ENCODE measurements around the gene PRAC2.

The PRAC2 gene

DNA sequence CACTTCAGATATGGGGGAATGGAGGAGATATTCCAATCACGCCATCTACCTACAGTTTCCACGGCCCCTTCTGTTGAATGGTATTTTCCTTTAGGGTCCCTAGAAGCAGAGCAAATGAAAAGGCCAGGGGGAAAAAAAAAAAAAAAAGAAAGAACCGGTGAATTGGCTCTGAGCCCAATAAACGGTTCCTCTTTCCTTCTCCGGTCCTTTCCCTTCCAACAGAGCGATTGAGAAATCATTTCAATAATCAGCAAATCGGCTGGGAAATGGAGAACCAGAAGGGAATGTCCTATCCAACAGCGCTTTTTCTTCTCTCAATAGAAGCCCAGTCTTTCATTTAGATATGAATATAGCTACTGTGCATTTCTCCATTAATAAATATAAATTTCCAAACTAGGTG lies 32.4 kb downstream of the PRAC2 start:
- DNase-seq (ENCODE audit: low read depth): no peak

DNA sequence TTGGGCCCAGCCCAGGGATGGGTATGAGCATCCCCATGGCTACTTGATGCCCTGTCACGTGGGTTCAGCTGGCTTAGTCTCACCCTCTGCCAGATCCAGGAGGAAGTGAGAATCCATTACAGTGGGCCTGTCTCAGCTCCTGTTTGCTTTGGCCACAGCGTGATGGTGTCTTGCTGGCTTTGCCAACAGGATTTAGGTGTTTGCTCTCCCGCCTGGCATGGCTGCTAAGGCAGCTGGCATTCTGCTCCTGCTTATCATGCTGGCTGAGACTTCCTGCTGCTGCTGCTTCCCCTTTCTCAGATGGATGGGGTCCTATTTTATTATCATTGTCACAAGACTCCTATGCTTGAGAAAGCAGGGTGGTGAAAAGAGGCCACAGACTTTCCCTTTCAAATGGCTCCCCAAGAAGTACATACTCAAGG lies 33.9 kb downstream of the PRAC2 start:
- no peak for DNase-seq (ENCODE audit: low read depth)

DNA sequence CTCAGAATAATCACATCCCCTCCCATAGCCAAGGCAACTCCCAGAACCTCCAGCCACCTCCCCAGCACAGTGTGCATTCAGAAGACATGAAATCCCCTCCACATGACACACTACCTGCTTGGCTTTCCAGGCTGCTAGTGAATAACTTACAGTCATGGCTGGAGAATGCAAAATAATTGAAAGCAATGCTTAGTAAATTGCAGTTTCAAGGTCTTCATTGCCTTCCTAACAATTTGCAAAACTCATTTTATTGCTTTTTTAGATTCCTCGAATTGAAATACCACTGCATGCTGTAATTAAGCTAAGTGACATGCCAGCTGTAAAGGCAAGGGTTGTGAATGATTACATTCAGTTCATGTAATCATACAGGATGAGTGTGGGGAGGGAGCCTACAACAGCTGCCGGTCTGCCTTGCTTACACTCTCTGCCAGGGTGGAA lies 34.6 kb downstream of the PRAC2 start:
- DNase-seq (ENCODE audit: low read depth): no peak

DNA sequence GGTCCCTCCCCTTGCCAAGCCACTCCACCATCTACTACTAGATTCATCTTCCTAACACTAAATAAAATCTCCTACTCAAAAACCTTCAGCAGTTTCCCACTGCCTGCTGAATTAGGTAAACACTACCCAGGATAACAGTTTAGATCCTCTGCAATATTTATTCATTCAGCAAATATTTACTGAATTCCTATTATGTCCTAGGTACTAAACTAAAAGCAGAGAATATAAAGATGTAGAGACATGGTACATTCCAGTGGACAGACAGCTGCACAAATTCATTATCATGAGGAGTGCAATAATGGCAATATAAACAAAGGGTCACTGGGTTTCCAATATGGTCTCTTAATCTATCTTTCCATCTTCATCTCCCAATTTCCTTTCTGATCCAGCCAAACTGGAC lies 36.3 kb downstream of the PRAC2 start:
- no peak for DNase-seq (ENCODE audit: low read depth)

DNA sequence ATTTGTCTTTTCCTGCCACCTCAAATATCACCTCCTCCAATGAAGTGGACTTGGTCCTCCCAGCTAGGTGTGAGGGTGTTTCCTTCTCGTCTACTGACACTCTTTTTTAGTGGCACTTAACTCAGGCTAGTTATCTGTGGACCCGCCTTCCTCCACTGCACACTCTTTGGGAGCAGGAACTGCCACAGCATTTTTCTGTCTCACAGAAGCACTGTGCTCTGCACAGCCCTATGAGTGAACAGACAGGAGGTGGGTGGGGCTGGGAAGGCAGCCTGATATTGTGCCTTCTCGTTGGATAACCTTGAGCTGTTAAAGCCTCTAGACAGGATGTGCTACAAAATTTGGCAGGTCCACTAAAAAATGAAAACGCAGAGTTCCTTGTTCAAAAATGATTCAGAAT lies 37.4 kb downstream of the PRAC2 start:
- no peak for DNase-seq (ENCODE audit: low read depth)

DNA sequence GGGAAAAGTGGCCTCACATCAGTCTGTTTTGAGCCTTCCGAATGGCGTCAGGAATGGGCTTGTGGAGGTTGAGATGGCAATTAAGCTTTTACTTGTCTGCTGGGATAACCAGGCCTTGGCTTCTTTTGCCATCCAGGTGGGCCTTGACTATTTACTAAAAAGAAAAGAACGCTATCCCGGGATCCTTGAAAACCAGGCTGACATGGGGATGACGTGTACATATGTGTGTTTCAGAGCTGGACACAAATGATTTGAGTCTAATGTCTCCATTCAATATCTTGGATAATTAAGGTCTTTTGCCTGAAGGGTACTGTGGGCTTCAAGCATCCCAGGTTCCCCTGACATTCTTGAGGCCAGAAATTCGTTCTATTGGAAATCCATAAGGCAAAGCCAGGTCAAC lies 38.1 kb downstream of the PRAC2 start:
- no peak for DNase-seq (ENCODE audit: low read depth)

DNA sequence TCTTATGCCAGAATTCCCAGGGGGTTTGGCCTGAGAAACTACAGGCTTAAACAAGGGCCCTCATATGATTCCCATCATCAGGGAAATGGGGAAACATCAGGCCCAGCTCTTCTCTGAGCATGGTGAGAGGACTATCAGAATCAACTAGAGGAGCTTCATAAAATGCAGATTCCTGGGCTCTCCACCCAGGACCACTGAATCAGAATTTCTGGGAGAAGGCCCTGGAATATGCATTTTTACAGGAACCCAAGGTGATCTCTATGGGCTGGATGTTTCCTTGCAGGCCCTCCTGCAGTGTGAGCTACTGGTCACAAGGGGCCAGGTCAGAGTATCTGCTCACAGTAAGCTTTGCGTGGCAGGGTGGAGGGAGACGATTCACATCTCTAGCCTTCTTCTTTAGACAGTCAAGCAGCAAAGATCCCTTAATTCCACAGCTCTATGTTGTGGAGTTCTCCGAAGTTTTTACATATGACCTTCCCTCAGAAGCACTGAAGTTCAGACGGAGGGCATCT lies 44.3 kb downstream of the PRAC2 start:
- DNase-seq (ENCODE audit: low read depth): no peak

DNA sequence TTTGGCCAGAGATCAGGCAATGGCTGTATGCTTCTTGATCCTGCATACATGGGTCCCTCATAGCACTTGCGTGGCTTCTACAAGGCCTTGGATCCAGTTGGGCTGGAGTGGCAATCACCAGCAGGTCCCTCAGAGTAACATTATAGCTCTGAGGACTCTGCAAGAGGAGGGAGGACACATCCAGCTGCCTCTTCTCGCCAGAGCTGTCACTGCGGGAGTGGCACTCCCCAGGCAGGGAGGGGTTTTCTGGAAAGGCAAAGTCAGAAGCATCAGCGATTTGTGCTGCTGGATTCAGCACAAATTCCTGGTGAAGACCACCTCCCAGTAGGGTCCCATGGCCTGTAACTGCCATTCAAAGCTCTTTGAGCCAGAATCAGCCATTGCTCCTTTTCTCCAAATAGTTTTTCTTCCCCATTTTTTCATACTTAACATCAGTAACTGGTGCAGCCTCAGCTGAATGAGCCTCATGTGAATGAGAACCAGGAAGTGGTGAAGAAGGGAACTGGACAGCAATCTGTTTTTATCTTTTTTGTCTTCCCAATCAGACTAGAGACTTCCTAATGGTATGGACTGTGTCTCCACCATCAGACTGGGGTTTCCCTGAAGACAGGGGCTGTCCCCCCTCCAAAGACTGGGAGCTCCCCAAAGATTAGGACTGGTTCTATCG lies 46.2 kb downstream of the PRAC2 start:
- DNase-seq (ENCODE audit: low read depth): no peak

DNA sequence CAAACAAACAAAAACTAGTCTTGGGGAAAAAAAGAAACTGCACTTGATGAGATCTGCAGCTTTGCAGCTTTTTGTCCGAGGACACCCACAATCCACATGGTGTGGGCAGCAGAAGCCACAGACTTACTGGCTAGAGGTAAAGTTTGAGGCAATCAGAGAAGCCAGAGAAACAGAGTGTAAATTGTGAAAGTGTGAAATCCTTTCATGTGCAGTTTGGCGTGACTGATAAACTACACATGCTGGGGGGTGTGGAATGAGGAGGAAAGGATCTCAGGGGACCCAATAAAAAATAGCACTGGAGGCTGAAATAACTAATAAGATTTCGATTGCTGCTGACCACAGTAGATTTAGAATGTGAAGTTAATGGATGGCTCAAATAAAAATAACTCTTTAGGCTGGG lies 48.0 kb downstream of the PRAC2 start:
- DNase-seq (ENCODE audit: low read depth): no peak

DNA sequence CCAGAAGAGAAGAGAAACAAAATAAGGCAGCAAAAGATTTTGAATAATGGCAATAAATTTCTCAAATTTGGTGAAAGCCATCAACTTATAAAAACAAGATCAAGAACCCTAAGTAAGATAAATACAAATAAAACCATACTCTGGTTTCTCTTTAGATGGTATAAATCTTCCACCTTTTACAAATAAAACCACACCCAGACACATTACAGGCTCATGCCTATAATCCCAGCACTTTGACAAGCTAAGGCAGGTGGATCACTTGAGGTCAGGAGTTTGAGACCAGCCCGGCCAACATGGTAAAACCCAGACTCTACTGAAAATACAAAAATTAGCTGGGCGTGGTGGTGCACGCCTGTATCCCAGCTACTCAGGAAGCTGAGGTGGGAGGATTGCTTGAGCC lies 50.3 kb downstream of the PRAC2 start:
- DNase-seq (ENCODE audit: low read depth): no peak

All from activated T-cell treated with anti-CD3 and anti-CD28 coated beads for 1 hour (primary cell).